ENCODE measurements around the gene TNS1. TPM values are rescaled to one million over a fixed set of nuclear protein-coding genes. Genes with fewer than 3 reads are reported as not detected.
"Not testable (repeated sequence)": the region's sequence is repeated elsewhere in the genome, so short reads cannot be mapped to it uniquely, and the experiment has no call there.

TNS1 gene
- total RNA-seq, 1 donor from 2014 or later, result 705 TPM

- intact Hi-C loops (cut with DNase I), result no loop called here
- ATAC-seq, result no peak
- no peak for DNase-seq (ENCODE audit: missing footprints)
Measured at GRCh38 chr2:218020281-218020680, 17.5 kb upstream of the TNS1 start.

- no peak for ATAC-seq
- no peak for DNase-seq (ENCODE audit: missing footprints)
- intact Hi-C loops (cut with DNase I), result no loop called here
Measured at GRCh38 chr2:218019411-218020060, 16.7 kb upstream of the TNS1 start.

- ATAC-seq; intact Hi-C loops (cut with DNase I); DNase-seq (ENCODE audit: missing footprints): not testable (repeated sequence)
Measured at GRCh38 chr2:218018842-218019125, 16.0 kb upstream of the TNS1 start.

GRCh38 chr2:218017211-218018053, 14.6 kb upstream of the TNS1 start:
- ATAC-seq, result peak; percentile 79
- intact Hi-C loops (cut with DNase I), result no loop called here
- no peak for DNase-seq (ENCODE audit: missing footprints)

GRCh38 chr2:218016810-218017209, 14.0 kb upstream of the TNS1 start:
- intact Hi-C loops (cut with DNase I), result no loop called here
- no peak for ATAC-seq
- no peak for DNase-seq (ENCODE audit: missing footprints)

- ATAC-seq (no peak), DNase-seq (ENCODE audit: missing footprints) (no peak)
- intact Hi-C loops (cut with DNase I), result no loop called here
Measured at GRCh38 chr2:218015586-218016521, 13.1 kb upstream of the TNS1 start.

- DNase-seq (ENCODE audit: missing footprints), result no peak
- ATAC-seq, result no peak
- intact Hi-C loops (cut with DNase I), result no loop called here
Measured at GRCh38 chr2:218014706-218015585, 12.2 kb upstream of the TNS1 start.

GRCh38 chr2:218013289-218013688, 10.5 kb upstream of the TNS1 start:
- no peak for ATAC-seq
- intact Hi-C loops (cut with DNase I), result no loop called here
- DNase-seq (ENCODE audit: missing footprints), result peak; percentile 37

GRCh38 chr2:218012284-218012683, 9.5 kb upstream of the TNS1 start:
- intact Hi-C loops (cut with DNase I), result no loop called here
- peak; percentile 40 for DNase-seq (ENCODE audit: missing footprints)
- no peak for ATAC-seq

- intact Hi-C loops (cut with DNase I), result no loop called here
- ATAC-seq (no peak), DNase-seq (ENCODE audit: missing footprints) (peak; percentile 1)
Measured at GRCh38 chr2:218011653-218012040, 8.9 kb upstream of the TNS1 start.

GRCh38 chr2:218010984-218011652, 8.3 kb upstream of the TNS1 start:
- DNase-seq (ENCODE audit: missing footprints), result peak; percentile 23
- intact Hi-C loops (cut with DNase I), result no loop called here
- ATAC-seq, result no peak

GRCh38 chr2:218010140-218010983, 7.6 kb upstream of the TNS1 start:
- peak; percentile 86 for ATAC-seq
- intact Hi-C loops (cut with DNase I), result no loop called here
- DNase-seq (ENCODE audit: missing footprints), result peak; percentile 79

GRCh38 chr2:218009765-218010139, 7.0 kb upstream of the TNS1 start:
- intact Hi-C loops (cut with DNase I), result no loop called here

GRCh38 chr2:218009231-218009630, 6.4 kb upstream of the TNS1 start:
- intact Hi-C loops (cut with DNase I), result no loop called here
- DNase-seq (ENCODE audit: missing footprints), result peak; percentile 37
- ATAC-seq, result no peak

More at GRCh38 chr2:218009765-218010139, 7.0 kb upstream of the TNS1 start:
- DNase-seq (ENCODE audit: missing footprints) (no peak), ATAC-seq (no peak)

- peak; percentile 37 for DNase-seq (ENCODE audit: missing footprints)
- intact Hi-C loops (cut with DNase I), result no loop called here
- no peak for ATAC-seq
Measured at GRCh38 chr2:218008060-218009040, 5.6 kb upstream of the TNS1 start.

- DNase-seq (ENCODE audit: missing footprints) (peak; percentile 9), ATAC-seq (no peak)
- intact Hi-C loops (cut with DNase I), result no loop called here
Measured at GRCh38 chr2:218006741-218007140, 3.9 kb upstream of the TNS1 start.

Measured in Right ventricle myocardium inferior (tissue), 1 donor.